Measurements from ENCODE around the gene CFAP74. TPM values are rescaled to one million over a fixed set of nuclear protein-coding genes. Genes with fewer than 3 reads are reported as not detected.
"Not testable (repeated sequence)": the region's sequence is repeated elsewhere in the genome, so short reads cannot be mapped to it uniquely, and the experiment has no call there.

The CFAP74 gene
- total and polyA plus RNA-seq, 12 donors: 0.03 TPM; not detected in 11

GRCh38 chr1:1889847-1890505 is 113.6 kb downstream of the CFAP74 start:
- DNase-seq (peak; percentile 61 to 70), ATAC-seq (peak in 6 of 8 donors; percentile 3 to 43 (median 26))
- peak overlapping the region; percentile 47 to 98 (median 88) for H3K4me3 ChIP-seq
- H3K36me3 ChIP-seq: peaks cover 0 to 3% (median 0%) of the 10 kb centered on the region in 9 donors
- H3K9me3 ChIP-seq: no peaks in the 10 kb centered on the region
- TF ChIP-seq CTCF (IDR thresholded peaks at IDR 0.05): peak in 1 of 9 donors; percentile 12
- no peaks in the 10 kb centered on the region for H3K27me3 ChIP-seq
- peak overlapping the region; percentile 91 to 99 (median 96) for H3K27ac ChIP-seq
- peaks cover 28 to 80% (median 64%) of the 10 kb centered on the region in 9 donors for H3K4me1 ChIP-seq
- WGBS, 2 donors: 0 to 1% methylated on average over 70 to 88 of the region's 88 CpGs
- intact Hi-C loops (cut with DNase I): loop anchor here in 8 of 10 donors (2.0 to 10.0 kb wide), 9 partner anchors 31 to 113 kb away; partner anchors contain the start of gene NADK (in 2 of the 8)

GRCh38 chr1:1889090-1889750 is 114.4 kb downstream of the CFAP74 start:
- H3K4me3 ChIP-seq: peak overlapping the region; percentile 47 to 98 (median 88)
- H3K27me3 ChIP-seq: no peaks in the 10 kb centered on the region
- ATAC-seq (no peak), DNase-seq (no peak)
- peak overlapping the region in 9 of 10 donors; percentile 91 to 99 (median 96) for H3K27ac ChIP-seq
- H3K36me3 ChIP-seq: peaks cover 0 to 11% (median 0%) of the 10 kb centered on the region in 9 donors
- no peak for TF ChIP-seq CTCF (IDR thresholded peaks at IDR 0.05)
- peaks cover 21 to 80% (median 64%) of the 10 kb centered on the region in 9 donors for H3K4me1 ChIP-seq
- intact Hi-C loops (cut with DNase I): loop anchor here in 5 of 10 donors (2.0 to 10.0 kb wide), 4 partner anchors 30 to 102 kb away; no protein-coding TSS in a partner anchor
- no peaks in the 10 kb centered on the region for H3K9me3 ChIP-seq
- 16 to 19% methylated on average over 9 of the region's 9 CpGs for WGBS, 2 donors

- intact Hi-C loops (cut with DNase I): loop anchor here in 2 of 10 donors (10.0 kb wide), 1 partner anchor 49 kb away; no protein-coding TSS in a partner anchor
- H3K9me3 ChIP-seq, H3K27me3 ChIP-seq, H3K4me3 ChIP-seq, ATAC-seq, DNase-seq: not testable (repeated sequence)
- Histone ChIP-seq H3K27ac (peak overlapping the region in 1 of 10 donors; percentile 1), H3K4me1 (peaks cover 20 to 100% (median 96%) of the 10 kb centered on the region in 9 donors), H3K36me3 (peaks cover 0 to 23% (median 0%) of the 10 kb centered on the region in 9 donors)
- 55 to 63% methylated on average over 11 of the region's 11 CpGs for WGBS, 2 donors
Observed at GRCh38 chr1:1883890-1884289, 119.7 kb downstream of the CFAP74 start.

GRCh38 chr1:1883092-1883873 is 120.3 kb downstream of the CFAP74 start:
- TF ChIP-seq CTCF (IDR thresholded peaks at IDR 0.05): no peak
- ATAC-seq: peak in 2 of 8 donors; percentile 31 to 33
- DNase-seq: no peak
- peaks cover 0 to 29% (median 0%) of the 10 kb centered on the region in 9 donors for H3K36me3 ChIP-seq
- WGBS, 2 donors: 35 to 46% methylated on average over 4 of the region's 4 CpGs
- H3K9me3 ChIP-seq: no peaks in the 10 kb centered on the region
- H3K27ac ChIP-seq: peak overlapping the region in 4 of 10 donors; percentile 1 to 13 (median 4)
- peak overlapping the region in 1 of 10 donors; percentile 10 for H3K4me3 ChIP-seq
- no peaks in the 10 kb centered on the region for H3K27me3 ChIP-seq
- H3K4me1 ChIP-seq: peaks cover 18 to 100% (median 95%) of the 10 kb centered on the region in 9 donors
- intact Hi-C loops (cut with DNase I): loop anchor here in 2 of 10 donors (10.0 kb wide), 1 partner anchor 48 kb away; no protein-coding TSS in a partner anchor
